ENCODE data around the gene HOXC13.
A peak's percentile ranks its signal among the peaks of the same experiment; 100 is the strongest.

Gene HOXC13, protein sequence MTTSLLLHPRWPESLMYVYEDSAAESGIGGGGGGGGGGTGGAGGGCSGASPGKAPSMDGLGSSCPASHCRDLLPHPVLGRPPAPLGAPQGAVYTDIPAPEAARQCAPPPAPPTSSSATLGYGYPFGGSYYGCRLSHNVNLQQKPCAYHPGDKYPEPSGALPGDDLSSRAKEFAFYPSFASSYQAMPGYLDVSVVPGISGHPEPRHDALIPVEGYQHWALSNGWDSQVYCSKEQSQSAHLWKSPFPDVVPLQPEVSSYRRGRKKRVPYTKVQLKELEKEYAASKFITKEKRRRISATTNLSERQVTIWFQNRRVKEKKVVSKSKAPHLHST

GRCh38 chr12:53938326-53939140 lies at the start of gene HOXC13:
Gene HOXC13 (plus strand): TSS chr12:53938831. CDS start chr12:53938907, 76 bp downstream.
- peak; percentile 80 for DNase-seq

DNA sequence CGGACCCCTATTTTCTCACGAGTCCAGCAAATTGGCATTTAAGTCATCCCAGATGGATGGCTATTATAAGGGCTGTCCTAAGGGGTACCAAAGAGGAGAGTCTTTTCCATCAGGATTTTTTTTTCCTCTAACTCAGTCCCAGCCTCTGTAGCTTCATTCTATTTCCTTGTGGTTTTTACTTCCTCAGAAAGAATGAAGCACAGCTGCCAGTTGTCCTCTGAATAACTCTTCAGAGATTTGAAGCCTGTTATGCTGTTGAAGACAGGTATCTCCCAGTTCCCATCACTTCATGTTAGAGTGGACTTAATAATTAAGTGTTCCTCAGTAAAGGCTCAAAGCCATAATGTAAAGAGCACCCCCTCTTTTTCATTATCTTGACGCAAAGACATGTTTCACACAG lies 48.5 kb upstream of the HOXC13 start:
- DNase-seq: no peak

GRCh38 chr12:53892762-53893395 lies 45.8 kb upstream of the HOXC13 start:
- DNase-seq: no peak

- no peak for DNase-seq
Measured at GRCh38 chr12:53899230-53899629, 39.4 kb upstream of the HOXC13 start.

DNA sequence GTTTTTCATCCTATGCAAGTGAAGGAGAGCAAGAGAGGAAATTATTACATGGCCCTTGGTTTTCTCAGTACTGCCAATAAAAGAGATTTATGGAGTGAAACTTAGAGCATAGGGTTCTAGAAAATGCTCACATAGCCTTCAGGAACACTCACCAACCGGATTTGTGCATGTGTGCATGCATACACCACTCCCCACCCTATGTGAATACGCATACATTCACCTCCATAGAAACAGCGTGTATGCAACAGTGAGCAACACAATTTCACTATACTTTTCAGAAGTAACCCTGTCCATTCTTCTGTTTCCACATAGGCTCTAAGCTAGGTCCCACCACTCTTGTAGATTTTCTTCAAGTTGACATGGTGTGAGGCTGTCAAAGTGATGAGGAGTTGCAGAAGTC lies 31.5 kb upstream of the HOXC13 start:
- no peak for DNase-seq

GRCh38 chr12:53916788-53917655 lies 21.6 kb upstream of the HOXC13 start:
- no peak for DNase-seq

DNA sequence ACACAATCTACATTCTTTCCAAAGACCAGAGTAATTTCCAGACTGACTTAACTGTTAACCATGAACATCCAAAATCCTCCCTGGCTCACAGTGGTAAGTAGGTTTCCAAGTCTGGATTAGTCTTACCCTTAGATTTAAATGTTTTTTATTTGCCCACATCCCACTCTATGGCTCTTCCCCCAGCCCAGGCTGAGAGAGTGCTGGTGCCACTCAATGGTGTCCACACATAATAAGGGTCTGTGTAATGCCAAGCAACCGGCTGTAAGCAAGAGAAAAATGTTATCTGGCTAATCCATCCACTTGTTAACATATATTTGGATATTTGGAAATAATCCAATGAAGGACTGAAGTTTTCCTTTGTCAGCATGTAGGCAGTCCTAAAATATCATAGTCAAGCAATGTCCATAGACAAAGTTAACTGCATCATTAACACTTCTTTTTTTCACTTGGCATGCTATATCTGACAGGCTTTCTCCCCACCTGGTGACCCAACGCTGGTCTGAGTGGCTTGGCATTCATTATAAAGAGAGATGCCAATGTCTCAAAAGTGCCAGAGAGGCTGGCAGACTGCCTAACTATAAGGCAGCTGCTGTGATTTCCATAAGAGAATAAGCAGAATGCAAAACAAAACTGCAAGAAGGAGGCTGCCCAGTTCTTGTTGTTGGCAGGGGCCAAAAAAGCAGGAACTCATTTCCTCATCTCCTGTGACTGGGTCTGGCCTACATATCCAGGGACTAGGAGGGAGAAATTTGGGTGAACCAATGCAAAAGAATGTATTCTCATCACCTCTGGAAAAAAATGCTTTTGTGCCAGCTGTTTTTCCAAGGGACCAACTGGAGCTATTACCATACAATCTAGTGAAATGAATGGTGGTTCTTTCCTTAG lies 13.9 kb upstream of the HOXC13 start:
- DNase-seq: peak; percentile 66

- DNase-seq: no peak
Measured at GRCh38 chr12:53927220-53928029, 11.2 kb upstream of the HOXC13 start.

DNA sequence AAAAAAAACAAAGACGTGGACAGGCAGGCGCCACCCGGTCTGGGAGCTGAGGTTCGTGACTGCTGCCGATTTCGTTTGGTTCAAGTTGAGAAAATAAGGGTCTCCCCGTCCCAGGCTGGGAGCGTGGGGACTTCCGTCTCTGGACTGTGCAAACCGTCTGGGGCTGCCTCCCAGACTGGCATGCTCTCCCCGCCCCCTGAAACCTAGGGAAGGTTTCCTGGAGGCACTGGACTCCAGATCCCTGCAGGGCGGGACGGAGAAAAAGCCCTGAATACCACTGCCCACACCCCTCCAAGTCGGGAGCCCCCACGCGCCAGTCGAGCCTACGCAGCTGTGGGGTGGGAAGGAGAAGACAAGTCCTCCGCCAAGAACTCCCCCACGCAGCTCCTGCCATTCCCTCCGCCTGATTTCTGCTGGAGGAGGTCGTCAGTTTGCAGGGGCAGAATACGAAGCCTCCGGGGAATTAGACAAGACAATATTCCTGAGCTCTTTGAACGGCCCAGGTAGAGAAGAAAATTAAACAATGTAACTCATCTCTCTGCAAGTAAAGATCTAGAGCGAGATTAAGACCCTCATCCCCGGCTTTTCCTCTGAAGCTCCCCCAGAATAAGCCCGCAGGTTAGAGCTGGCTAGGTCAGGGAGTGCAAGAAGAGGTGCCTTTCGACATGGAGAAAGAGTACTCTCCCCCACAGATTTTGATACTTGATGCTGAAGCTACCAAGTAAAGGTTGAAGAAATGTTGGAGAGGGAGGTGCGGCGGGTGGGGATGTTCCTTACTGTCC lies 10.4 kb upstream of the HOXC13 start:
- DNase-seq: no peak

DNA sequence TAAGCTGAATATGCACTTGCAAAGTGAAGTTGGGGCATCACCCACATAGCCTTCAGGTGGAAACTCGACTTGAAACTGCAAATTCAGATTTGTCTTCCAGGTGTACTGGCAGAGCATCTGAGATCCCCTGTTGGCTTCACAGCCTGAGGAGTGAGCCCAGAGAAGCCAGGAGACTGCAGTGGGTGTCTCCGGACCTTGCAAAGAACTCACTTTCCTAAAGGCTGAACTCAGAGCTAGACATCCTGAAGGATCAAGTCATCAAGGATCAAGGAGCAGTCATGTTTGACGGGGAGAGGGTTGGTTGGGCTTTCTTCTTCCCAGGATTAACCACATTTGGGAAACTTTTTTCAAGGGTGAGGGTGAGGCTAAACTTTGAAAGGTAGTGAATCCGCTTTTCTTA lies 9.1 kb upstream of the HOXC13 start:
- no peak for DNase-seq

DNA sequence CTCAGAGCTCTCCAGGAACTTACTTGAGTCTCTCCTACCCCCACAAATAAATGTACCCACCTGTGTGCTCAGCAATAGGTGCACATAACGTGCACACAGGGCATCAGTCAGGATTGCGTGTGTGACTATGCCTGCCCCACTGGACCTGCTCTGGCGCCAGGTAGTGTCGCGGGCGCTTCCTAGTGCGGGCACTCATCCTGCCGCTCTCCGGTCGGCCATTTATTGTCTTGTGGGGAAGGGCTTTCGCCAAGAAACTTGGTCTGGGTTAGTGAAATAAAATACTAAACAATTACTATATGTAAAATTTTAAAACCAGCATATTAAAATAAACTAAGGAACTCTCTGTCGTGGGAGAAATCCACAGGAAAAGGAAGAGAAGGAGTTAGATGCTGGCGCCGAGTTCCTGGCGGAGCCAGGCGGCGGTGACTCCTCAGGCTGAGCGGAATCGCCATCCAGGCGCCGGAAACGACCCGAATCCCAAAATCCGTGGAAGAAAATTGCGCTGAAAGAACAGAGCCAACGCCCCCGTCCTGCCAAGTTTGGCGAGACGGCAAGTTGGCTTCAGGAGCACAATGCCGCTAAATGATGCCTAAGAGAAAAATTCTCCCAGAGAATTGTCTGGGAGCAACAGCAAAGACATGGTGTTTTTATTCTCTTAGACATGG lies 7.9 kb upstream of the HOXC13 start:
- DNase-seq: no peak

- DNase-seq: no peak
Measured at GRCh38 chr12:53931844-53932581, 6.6 kb upstream of the HOXC13 start.

DNA sequence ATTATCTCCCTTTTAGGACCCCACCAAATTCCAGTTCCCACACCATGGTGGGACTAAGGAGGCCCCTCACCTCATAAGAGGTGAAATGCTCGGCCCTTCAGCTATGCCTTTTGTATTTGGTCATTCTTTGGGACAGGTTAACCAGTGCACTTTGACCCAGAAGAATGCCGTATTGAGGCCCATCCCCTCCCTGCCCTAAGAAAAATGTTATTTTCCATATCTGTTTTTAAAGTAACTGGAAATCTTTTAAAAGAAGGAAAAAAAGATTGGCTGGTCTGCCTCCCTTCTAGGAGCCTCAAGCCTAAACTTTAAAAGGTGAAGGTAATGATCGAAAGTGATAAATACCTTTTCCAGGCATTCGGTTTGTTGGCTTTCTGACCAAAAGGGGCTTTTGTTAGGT lies 5.7 kb upstream of the HOXC13 start:
- DNase-seq: no peak

GRCh38 chr12:53935383-53936341 lies 3.0 kb upstream of the HOXC13 start:
- DNase-seq: peak; percentile 39

GRCh38 chr12:53937099-53937498 lies 1.5 kb upstream of the HOXC13 start:
- no peak for DNase-seq

GRCh38 chr12:53937596-53938325 lies 870 bp upstream of the HOXC13 start:
- DNase-seq: peak; percentile 35

All from right hindlimb (tissue), 1 donor.